Fibroblast of villous mesenchyme (primary cell): ENCODE measurements around the gene TRPC6. TPM values are rescaled to one million over a fixed set of nuclear protein-coding genes. Genes with fewer than 3 reads are reported as not detected.

Experiments used
- DNase-seq: peaks from one replicate; pipeline ENCODE4 v3.0.0-alpha.2; 2010; ENCODE audit warnings: low read depth
- H3K4me3 ChIP-seq: 2 replicates; pipeline ENCODE4 v1.5.1; 2011; ENCODE audit warnings: low read depth, mild to moderate bottlenecking, low read length
- total RNA-seq: library from RNA; depleted of rRNA; stranded (reverse); fragments of >200 nt; gene quantifications from 2 replicates; pipeline ENCODE4 v1.2.3, GENCODE V29; 2012
- TF ChIP-seq, protein P1 (sequence below): IDR thresholded peaks from 2 replicates; pipeline ENCODE4 v1.5.1; 2012; ENCODE audit warnings: low read depth, mild to moderate bottlenecking, low read length; ENCODE audit not compliant: insufficient read depth

TRPC6 gene
- total RNA-seq, 1 donor, result 35.8 TPM

DNA sequence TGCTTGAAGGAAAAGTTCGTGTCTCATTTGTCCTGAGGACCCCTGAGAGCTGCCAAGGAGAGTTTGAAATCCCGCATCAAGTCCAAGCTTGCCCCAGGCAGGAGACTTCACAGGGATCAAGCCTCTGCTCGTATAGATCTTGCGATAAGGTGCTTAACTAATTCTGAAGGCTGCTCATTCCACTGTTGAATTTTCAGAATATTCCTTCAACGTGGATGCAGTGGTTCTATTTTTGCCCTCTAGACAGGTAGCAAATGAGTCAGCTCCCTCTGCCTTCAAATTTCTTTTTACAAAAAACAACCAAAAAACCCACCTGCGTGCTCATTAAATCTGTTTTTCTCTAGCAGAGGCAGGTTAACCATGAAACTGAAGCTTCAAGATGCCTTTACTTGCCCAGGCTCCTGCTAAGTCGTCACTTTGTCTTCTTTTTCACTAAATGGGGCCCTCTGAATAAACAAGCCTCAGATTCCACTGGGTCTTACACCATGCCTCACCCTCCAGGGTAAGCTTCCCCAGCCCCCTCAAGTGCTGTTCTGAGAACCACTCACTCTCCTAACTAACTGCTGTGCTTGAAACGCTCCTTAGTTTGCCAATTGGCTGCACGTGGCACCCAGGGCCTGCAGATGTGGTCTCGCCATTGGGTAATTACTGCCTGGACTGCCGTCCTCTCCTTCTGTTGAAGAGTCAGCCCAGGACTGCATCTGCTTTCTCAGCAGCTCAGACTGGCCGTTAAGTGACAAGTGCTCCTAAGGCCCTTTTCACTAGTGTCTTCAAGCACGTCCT is 105.0 kb downstream of the TRPC6 start:
- TF ChIP-seq, protein P1, sequence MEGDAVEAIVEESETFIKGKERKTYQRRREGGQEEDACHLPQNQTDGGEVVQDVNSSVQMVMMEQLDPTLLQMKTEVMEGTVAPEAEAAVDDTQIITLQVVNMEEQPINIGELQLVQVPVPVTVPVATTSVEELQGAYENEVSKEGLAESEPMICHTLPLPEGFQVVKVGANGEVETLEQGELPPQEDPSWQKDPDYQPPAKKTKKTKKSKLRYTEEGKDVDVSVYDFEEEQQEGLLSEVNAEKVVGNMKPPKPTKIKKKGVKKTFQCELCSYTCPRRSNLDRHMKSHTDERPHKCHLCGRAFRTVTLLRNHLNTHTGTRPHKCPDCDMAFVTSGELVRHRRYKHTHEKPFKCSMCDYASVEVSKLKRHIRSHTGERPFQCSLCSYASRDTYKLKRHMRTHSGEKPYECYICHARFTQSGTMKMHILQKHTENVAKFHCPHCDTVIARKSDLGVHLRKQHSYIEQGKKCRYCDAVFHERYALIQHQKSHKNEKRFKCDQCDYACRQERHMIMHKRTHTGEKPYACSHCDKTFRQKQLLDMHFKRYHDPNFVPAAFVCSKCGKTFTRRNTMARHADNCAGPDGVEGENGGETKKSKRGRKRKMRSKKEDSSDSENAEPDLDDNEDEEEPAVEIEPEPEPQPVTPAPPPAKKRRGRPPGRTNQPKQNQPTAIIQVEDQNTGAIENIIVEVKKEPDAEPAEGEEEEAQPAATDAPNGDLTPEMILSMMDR, result no peak
- H3K4me3 ChIP-seq, result no peak overlapping the region
- DNase-seq, result no peak

DNA sequence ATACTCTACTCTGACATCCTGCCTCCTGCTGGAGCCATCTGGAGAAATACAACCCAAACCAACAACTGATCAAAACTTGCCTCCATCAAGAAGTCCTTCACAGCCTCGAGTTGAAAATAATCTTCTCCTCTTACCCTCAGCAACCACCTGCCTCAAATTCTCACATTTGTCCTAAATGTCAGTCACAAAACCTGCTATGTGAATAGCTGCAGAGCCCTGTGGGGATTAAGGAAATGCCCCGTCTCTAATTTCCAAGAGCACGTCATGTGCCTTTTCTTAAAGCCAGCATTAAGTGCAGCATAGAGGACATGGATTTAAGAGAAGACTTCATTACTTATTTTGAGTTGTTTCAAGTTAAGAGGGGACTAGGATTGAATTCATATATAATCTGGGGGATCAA is 105.9 kb downstream of the TRPC6 start:
- TF ChIP-seq, protein P1, result no peak
- DNase-seq, result no peak

DNA sequence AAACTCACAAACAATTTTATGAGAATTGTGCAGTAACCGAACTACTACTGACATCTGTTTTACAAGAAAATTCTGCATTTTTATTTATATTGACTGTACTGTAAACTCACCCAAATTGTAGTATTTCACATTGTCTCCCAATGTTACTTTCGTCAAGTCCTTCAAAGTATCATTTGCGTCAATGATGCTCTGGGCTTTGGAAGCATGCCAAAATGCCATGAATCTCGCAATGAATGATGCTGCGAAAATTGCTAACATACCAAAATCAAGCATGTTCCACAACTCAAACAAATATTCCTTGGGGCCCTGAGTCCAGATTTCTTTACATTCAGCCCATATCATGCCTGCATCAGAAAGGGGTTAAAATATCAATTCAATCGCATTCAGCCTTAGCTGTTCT is 107.6 kb downstream of the TRPC6 start:
- TF ChIP-seq, protein P1, result no peak
- no peak for DNase-seq
- no peak overlapping the region for H3K4me3 ChIP-seq

More for the DNA sequence above, 105.9 kb downstream of the TRPC6 start:
- no peak overlapping the region for H3K4me3 ChIP-seq

DNA sequence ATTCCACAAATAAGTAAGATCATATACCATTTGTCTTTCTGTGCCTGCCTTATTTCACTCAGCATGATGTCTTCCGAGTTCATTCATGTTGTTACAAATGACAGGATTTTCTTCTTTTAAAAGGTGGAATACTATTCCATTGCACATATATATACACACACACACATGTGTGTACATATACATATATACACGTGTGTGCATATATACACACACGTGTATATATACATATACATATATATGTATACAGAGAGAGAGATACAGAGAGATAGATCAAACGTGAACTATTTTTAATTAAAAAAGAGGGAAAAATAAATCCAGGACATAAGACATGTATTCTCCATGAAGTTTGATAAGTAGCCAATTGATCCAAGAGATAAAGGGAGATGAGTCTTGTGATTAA is 108.1 kb downstream of the TRPC6 start:
- H3K4me3 ChIP-seq, result no peak overlapping the region
- TF ChIP-seq, protein P1, result no peak
- DNase-seq, result no peak

DNA sequence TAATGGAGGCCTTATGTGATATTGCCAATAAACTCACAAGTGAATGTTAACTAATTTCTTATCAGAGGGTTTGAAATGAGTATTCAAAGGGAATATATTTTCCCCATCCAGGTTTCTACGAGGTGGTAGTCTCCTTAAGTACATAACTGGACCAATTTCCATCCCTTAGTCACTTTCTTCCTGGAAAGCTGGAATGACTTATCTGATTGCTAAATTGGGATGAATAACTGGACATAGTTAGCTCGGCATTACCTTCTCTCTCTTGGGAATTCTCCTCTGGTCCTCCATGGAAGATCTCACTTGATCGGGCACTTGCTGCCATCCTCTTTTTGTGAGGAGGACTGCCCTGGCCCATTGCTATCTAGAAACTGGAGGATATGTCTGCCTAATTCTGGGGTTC is 109.1 kb downstream of the TRPC6 start:
- TF ChIP-seq, protein P1, result no peak
- DNase-seq, result no peak

DNA sequence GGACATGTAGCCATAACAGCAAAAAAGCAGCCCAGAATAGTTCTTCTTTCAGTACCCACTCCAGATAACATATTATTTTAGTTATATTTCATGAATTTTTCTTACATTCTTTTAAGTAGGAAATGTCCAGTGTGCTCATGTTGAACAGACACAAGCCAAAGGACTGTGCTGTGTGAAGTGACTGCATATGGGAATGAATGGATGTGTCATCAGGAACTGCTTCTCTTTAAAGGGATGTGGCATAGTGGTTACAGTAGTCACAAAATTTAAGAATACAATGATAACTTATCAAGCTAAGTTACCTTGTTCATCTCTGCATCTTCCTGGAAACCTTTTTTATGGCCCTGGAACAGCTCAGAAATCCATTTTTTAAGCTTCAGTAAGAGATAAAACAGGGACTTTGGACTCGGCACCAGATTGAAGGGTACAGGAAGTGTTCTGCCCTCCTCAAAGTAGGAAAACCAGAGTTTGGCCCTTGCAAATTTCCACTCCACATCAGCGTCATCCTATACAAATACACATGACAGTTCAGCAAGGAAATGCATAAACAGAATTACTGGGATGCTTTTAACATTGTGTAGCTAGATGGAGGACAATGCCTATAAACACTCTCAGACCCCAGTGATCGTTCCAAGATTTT is 112.8 kb downstream of the TRPC6 start:
- TF ChIP-seq, protein P1, result no peak
- no peak overlapping the region for H3K4me3 ChIP-seq
- peak; percentile 19 for DNase-seq

More for the DNA sequence above, 109.1 kb downstream of the TRPC6 start:
- H3K4me3 ChIP-seq, result no peak overlapping the region

DNA sequence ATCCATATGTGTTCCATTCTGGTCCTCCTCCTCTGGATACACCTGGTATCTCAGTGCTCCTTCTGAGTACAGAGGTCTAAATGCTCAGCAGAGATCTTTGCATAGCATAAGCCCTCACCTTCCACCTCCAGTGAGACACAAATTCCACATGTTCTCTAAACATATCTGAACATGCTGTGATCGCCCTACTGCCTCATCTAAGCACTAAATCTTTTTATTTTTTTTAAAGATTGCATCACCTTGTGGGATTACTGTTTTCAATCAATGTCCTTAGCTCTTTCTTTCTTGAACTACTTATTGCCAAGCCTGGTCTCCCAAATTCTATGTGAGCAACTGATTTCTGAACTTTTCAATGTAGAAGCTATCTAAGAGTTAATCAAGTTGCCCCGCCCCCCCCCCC is 113.4 kb downstream of the TRPC6 start:
- peak; percentile 40 for DNase-seq

More for the DNA sequence above, 113.4 kb downstream of the TRPC6 start:
- TF ChIP-seq, protein P1, result no peak
- H3K4me3 ChIP-seq, result no peak overlapping the region
